Neural cell (in vitro differentiated cells): ENCODE data around the gene IFI35. TPM values are rescaled to one million over a fixed set of nuclear protein-coding genes. Genes with fewer than 3 reads are reported as not detected.

Experiments
- H2AFZ ChIP-seq: fragments of 200-600, 300-800 bp; sonication (generic), shearing (Covaris generic); 2 replicates; pipeline ENCODE4 v1.6.0; 2014; ENCODE audit warnings: low read depth, mild to moderate bottlenecking, antibody characterized with exemption, low read length, moderate library complexity
- H3F3A ChIP-seq: fragments of 200-600 bp; shearing (Covaris generic); 2 replicates; pipeline ENCODE4 v1.6.1; 2016; ENCODE audit warnings: mild to moderate bottlenecking, moderate library complexity, mixed read lengths, antibody characterized with exemption, low read length; ENCODE audit not compliant: insufficient read depth, poor library complexity, severe bottlenecking
- H3K27ac ChIP-seq: fragments of 200-600, 300-800 bp; sonication (generic), shearing (Covaris generic); 2 replicates; pipeline ENCODE4 v1.5.1; 2014; ENCODE audit warnings: mild to moderate bottlenecking, low read length, moderate library complexity
- H3K27me3 ChIP-seq: fragments of 300-800, 200-600 bp; sonication (generic), shearing (Covaris generic); 2 replicates; pipeline ENCODE4 v1.6.0; 2014; ENCODE audit warnings: mild to moderate bottlenecking, low read depth, low read length, moderate library complexity; ENCODE audit not compliant: insufficient read depth
- H3K36me3 ChIP-seq: fragments of 300-800, 200-600 bp; sonication (generic), shearing (Covaris generic); 2 replicates; pipeline ENCODE4 v1.5.1; 2014; ENCODE audit warnings: mild to moderate bottlenecking, antibody characterized with exemption, low read length, moderate library complexity; ENCODE audit not compliant: insufficient read depth
- H3K4me2 ChIP-seq: fragments of 300-800, 200-600 bp; sonication (generic), shearing (Covaris generic); 2 replicates; pipeline ENCODE4 v1.6.0; 2014; ENCODE audit warnings: mild to moderate bottlenecking, low read length
- H3K4me3 ChIP-seq: fragments of 300-800, 200-600 bp; sonication (generic), shearing (Covaris generic); 2 replicates; pipeline ENCODE4 v1.5.1; 2014; ENCODE audit warnings: mild to moderate bottlenecking, low read length, moderate library complexity
- H3K79me2 ChIP-seq: fragments of 200-600 bp; shearing (Covaris generic); replicated peaks from 2 replicates; pipeline ENCODE4 v1.6.0; 2014; ENCODE audit warnings: mild to moderate bottlenecking, low read length, moderate library complexity; ENCODE audit not compliant: insufficient read depth
- H3K9ac ChIP-seq: fragments of 300-800, 200-600 bp; sonication (generic), shearing (Covaris generic); 2 replicates; pipeline ENCODE4 v1.6.1; 2016; ENCODE audit warnings: mild to moderate bottlenecking, low read length, mixed read lengths
- H3K9me2 ChIP-seq: fragments of 200-600 bp; shearing (Covaris generic); 2 replicates; pipeline ENCODE4 v1.6.1; 2016; ENCODE audit warnings: mild to moderate bottlenecking, low read length, mixed read lengths; ENCODE audit not compliant: insufficient read depth
- H3K9me3 ChIP-seq: fragments of 200-600, 300-800 bp; sonication (generic), shearing (Covaris generic); 2 replicates; pipeline ENCODE4 v1.6.1; 2016; ENCODE audit warnings: mild to moderate bottlenecking, mixed run types, low read length, moderate library complexity, mixed read lengths
- H4K20me1 ChIP-seq: fragments of 200-600 bp; shearing (Covaris generic); 2 replicates; pipeline ENCODE4 v1.6.1; 2016; ENCODE audit warnings: mild to moderate bottlenecking, mixed run types; ENCODE audit not compliant: insufficient read depth
- CTCF ChIP-seq: fragments of 450-650 bp; IDR thresholded peaks from 2 replicates; pipeline ENCODE4 v1.5.1; 2014; ENCODE audit warnings: antibody characterized with exemption, mild to moderate bottlenecking, moderate library complexity; ENCODE audit not compliant: poor library complexity, severe bottlenecking
- EZH2 ChIP-seq: fragments of 200-600, 300-800 bp; shearing (Covaris generic), sonication (generic); IDR thresholded peaks from 2 replicates; pipeline ENCODE4 v1.6.1; 2014; ENCODE audit warnings: antibody characterized with exemption, low read length, borderline replicate concordance, mild to moderate bottlenecking; ENCODE audit not compliant: insufficient read depth, poor library complexity, severe bottlenecking
- MXI1 ChIP-seq: fragments of 450-650 bp; conservative IDR thresholded peaks from 2 replicates; pipeline ENCODE4 v1.6.1; 2014; ENCODE audit warnings: antibody characterized with exemption, mild to moderate bottlenecking; ENCODE audit not compliant: poor library complexity, severe bottlenecking
- POLR2AphosphoS5 ChIP-seq: IDR thresholded peaks from 2 replicates; pipeline ENCODE4 v1.6.1; 2012
- RAD21 ChIP-seq: fragments of 450-650 bp; conservative IDR thresholded peaks from 2 replicates; pipeline ENCODE4 v1.6.1; 2014; ENCODE audit warnings: antibody characterized with exemption, mild to moderate bottlenecking, moderate library complexity
- REST ChIP-seq: IDR thresholded peaks from 2 replicates; pipeline ENCODE4 v1.6.1; 2012; ENCODE audit warnings: borderline replicate concordance
- SMC3 ChIP-seq: fragments of 450-650 bp; conservative IDR thresholded peaks from 2 replicates; pipeline ENCODE4 v1.6.1; 2014; ENCODE audit warnings: antibody characterized with exemption, mild to moderate bottlenecking, moderate library complexity; ENCODE audit not compliant: poor library complexity
- TAF1 ChIP-seq: IDR thresholded peaks from 2 replicates; pipeline ENCODE4 v1.6.1; 2012; ENCODE audit warnings: low read depth
- polyA plus RNA-seq: library from polyadenylated mRNA; depleted of rRNA; stranded (reverse); fragments of >200 nt; gene quantifications from 2 replicates; pipeline ENCODE4 v1.2.3, GENCODE V29; 2014

Gene IFI35
- polyA plus RNA-seq, 1 donor from 2014 or later, result not detected

GRCh38 chr17:43014649-43015542 is 8.3 kb downstream of the IFI35 start:
- Histone ChIP-seq H3K79me2 (peaks cover 35% of the 10 kb centered on the region), H3F3A (peaks cover 5% of the 10 kb centered on the region), H4K20me1 (peaks cover under 1% of the 10 kb centered on the region), H3K9ac (no peak overlapping the region), H3K27me3 (no peaks in the 10 kb centered on the region), H3K36me3 (no peaks in the 10 kb centered on the region), H3K4me2 (no peak overlapping the region), H3K27ac (no peak overlapping the region), H2AFZ (no peak overlapping the region), H3K4me3 (no peak overlapping the region), H3K9me2 (no peaks in the 10 kb centered on the region), H3K9me3 (no peaks in the 10 kb centered on the region)
- TF ChIP-seq RAD21 (no peak), SMC3 (no peak), MXI1 (no peak), POLR2AphosphoS5 (no peak), EZH2 (no peak), TAF1 (no peak), REST (no peak)

- Histone ChIP-seq H3K9me3 (no peaks in the 10 kb centered on the region), H3K36me3 (no peaks in the 10 kb centered on the region), H3K4me2 (no peak overlapping the region), H3K9me2 (no peaks in the 10 kb centered on the region), H3K4me3 (no peak overlapping the region), H3K9ac (no peak overlapping the region), H4K20me1 (peaks cover 4% of the 10 kb centered on the region), H3F3A (peaks cover 7% of the 10 kb centered on the region), H3K79me2 (peaks cover 42% of the 10 kb centered on the region), H3K27me3 (no peaks in the 10 kb centered on the region), H2AFZ (no peak overlapping the region), H3K27ac (no peak overlapping the region)
- TF ChIP-seq RAD21, result no peak
- TF ChIP-seq REST, result no peak
- TF ChIP-seq POLR2AphosphoS5, result no peak
- TF ChIP-seq MXI1, result no peak
- no peak for TF ChIP-seq CTCF
- TF ChIP-seq TAF1, result no peak
Measured at GRCh38 chr17:43015579-43015978, 9.0 kb downstream of the IFI35 start.
